BLaER1 treated with 17β-estradiol and CSF1 and Interleukin-3, amounts not matched to agents 10 nM and 100 nM (cell line): ENCODE data around the gene FAM228B.

ENCODE experiments used
- H3K27ac ChIP-seq, 11 experiments: shearing (Covaris generic); formaldehyde crosslinking; 2 replicates each; pipeline ENCODE4 v1.8.1; 2022
- H3K27me3 ChIP-seq, 11 experiments: shearing (Covaris generic); formaldehyde crosslinking; 2 replicates each; pipeline ENCODE4 v1.8.1; 2022
- H3K36me3 ChIP-seq, 11 experiments: shearing (Covaris generic); formaldehyde crosslinking; 2 replicates each; pipeline ENCODE4 v1.8.1; 2022
- H3K4me1 ChIP-seq, 10 experiments: shearing (Covaris generic); formaldehyde crosslinking; 2 replicates each; pipeline ENCODE4 v1.8.1; 2022
- H3K4me2 ChIP-seq, 11 experiments: shearing (Covaris generic); formaldehyde crosslinking; 2 replicates each; pipeline ENCODE4 v1.8.1; 2022
- H3K4me3 ChIP-seq, 10 experiments: shearing (Covaris generic); formaldehyde crosslinking; 2 replicates each; pipeline ENCODE4 v1.8.1; 2022
- H3K9ac ChIP-seq, 11 experiments: shearing (Covaris generic); formaldehyde crosslinking; 2 replicates each; pipeline ENCODE4 v1.8.1; 2022
- H3K9me3 ChIP-seq, 11 experiments: shearing (Covaris generic); formaldehyde crosslinking; replicated peaks in 1 of 11; 2 replicates each; pipeline ENCODE4 v1.8.1; 2022
- H4K20me1 ChIP-seq, 11 experiments: shearing (Covaris generic); formaldehyde crosslinking; 2 replicates each; pipeline ENCODE4 v1.8.1; 2022
- Cebpa-rat ChIP-seq, 11 experiments: shearing (Covaris generic); IDR thresholded peaks; 2 replicates each; pipeline ENCODE4 v1.8.1; 2022

Gene FAM228B

DNA sequence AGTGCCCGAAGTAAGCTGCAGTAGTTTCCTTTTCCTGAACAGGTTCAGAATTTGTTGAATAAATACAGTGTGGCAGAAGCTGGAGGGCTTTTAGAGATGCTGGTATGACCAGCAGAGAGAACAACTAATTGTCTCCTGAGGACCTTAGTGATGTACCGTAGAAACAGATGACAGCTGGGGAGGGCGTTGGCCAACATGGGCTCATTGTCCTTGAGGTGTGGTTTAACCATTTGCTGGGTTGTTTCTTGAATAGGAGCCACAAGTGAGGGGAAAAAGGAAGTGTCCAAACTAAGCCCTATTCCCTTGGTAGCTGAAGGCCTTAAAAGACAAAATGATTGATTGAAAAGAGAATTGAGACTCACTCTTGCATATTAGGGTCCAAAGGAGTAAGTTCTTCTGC is 39.9 kb downstream of the FAM228B start:
- no peak overlapping the region for H3K27ac ChIP-seq
- no peak overlapping the region for H3K9ac ChIP-seq
- no peak for TF ChIP-seq Cebpa-rat (IDR thresholded peaks at IDR 0.05)
- peaks cover 6 to 22% (median 14%) of the 10 kb centered on the region in 11 experiments; a peak in 19 of 22 replicates for H3K9me3 ChIP-seq
- H3K4me1 ChIP-seq = peaks cover 4 to 21% (median 7%) of the 10 kb centered on the region in 10 experiments; a peak in 14 of 20 replicates
- peak overlapping the region in 4 of 11 experiments; percentile 1 to 30 (median 13); a peak in 1 of 22 replicates for H3K4me2 ChIP-seq
- no peaks in the 10 kb centered on the region for H4K20me1 ChIP-seq
- no peaks in the 10 kb centered on the region for H3K27me3 ChIP-seq
- no peak overlapping the region for H3K4me3 ChIP-seq
- peaks cover 0 to 30% (median 4%) of the 10 kb centered on the region in 11 experiments; a peak in 9 of 22 replicates for H3K36me3 ChIP-seq

- no peak overlapping the region for H3K27ac ChIP-seq
- 0 out of 22 replicates have a peak overlapping the region, but pooled peaks of 1 of the 11 experiments have one; percentile 1 for H3K4me2 ChIP-seq
- no peaks in the 10 kb centered on the region for H4K20me1 ChIP-seq
- no peak overlapping the region for H3K4me3 ChIP-seq
- TF ChIP-seq Cebpa-rat (IDR thresholded peaks at IDR 0.05) = no peak
- H3K36me3 ChIP-seq = peaks cover 0 to 30% (median 4%) of the 10 kb centered on the region in 11 experiments; a peak in 9 of 22 replicates
- H3K27me3 ChIP-seq = no peaks in the 10 kb centered on the region
- no peak overlapping the region for H3K9ac ChIP-seq
- H3K4me1 ChIP-seq = peaks cover 4 to 21% (median 7%) of the 10 kb centered on the region in 10 experiments; a peak in 14 of 20 replicates
- H3K9me3 ChIP-seq = peaks cover 6 to 22% (median 14%) of the 10 kb centered on the region in 11 experiments; a peak in 19 of 22 replicates
Observed at GRCh38 chr2:24163601-24164000, 40.3 kb downstream of the FAM228B start.

DNA sequence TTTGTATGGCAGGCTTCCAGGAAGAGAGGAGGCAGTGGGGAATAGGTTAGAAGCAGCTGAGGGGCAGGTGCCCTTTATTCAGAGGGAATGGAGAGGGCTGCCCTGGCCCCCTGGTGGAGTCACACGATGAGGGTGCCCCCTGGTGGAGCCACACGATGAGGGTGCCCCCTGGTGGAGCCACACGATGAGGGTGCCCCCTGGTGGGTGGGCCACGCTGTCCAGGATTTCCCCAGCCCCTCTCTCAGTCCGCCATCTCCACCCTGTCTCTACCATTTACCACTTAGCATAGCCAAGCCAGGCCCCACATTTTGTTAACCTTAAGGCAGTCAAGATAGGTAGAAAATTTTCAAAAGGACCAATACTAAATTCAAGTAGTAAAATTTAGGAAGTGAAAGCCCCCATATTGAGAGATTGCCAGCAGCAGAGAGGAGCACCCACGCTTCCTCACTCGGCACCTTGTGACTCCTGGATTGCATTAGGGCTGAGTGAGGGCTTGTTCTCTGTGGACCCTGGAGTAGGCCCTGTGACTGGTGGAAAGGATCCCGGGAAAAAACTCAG is 41.2 kb downstream of the FAM228B start:
- no peak overlapping the region for H3K9ac ChIP-seq
- peaks cover 6 to 22% (median 14%) of the 10 kb centered on the region in 11 experiments; a peak in 19 of 22 replicates for H3K9me3 ChIP-seq
- H3K4me2 ChIP-seq = peak overlapping the region in 3 of 11 experiments; percentile 35 to 42 (median 37); a peak in 5 of 22 replicates
- no peak overlapping the region for H3K27ac ChIP-seq
- H3K4me3 ChIP-seq = no peak overlapping the region
- H3K27me3 ChIP-seq = no peaks in the 10 kb centered on the region
- peaks cover 0 to 23% (median 4%) of the 10 kb centered on the region in 11 experiments; a peak in 9 of 22 replicates for H3K36me3 ChIP-seq
- H4K20me1 ChIP-seq = no peaks in the 10 kb centered on the region
- TF ChIP-seq Cebpa-rat (IDR thresholded peaks at IDR 0.05) = no peak
- peaks cover 4 to 21% (median 7%) of the 10 kb centered on the region in 10 experiments; a peak in 14 of 20 replicates for H3K4me1 ChIP-seq

DNA sequence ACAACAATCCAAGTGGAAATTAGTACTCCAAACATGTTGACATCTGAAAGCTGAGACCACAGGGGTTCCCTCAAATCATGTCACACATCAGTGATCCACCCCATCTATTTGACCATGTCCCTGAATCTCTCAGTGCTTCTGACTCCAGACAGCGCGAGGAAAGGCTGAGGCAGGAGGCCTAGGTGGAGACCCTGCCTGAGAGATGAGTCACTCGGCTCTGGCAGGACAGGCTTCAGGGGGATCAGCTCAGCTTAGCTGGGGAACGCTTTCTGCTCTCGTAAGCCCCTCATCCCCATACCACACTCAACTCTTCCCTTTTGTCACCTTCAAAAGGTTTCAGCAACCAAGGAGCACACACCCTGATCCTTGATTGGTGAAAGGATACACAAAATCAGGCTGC is 45.8 kb downstream of the FAM228B start:
- Histone ChIP-seq H3K9me3 (peaks cover 0 to 5% (median 0%) of the 10 kb centered on the region in 11 experiments; a peak in 6 of 22 replicates), H3K36me3 (no peaks in the 10 kb centered on the region), H3K4me3 (no peak overlapping the region), H3K27ac (no peak overlapping the region), H4K20me1 (no peaks in the 10 kb centered on the region), H3K9ac (no peak overlapping the region), H3K4me2 (no peak overlapping the region), H3K27me3 (no peaks in the 10 kb centered on the region), H3K4me1 (peaks cover 0 to 12% (median 0%) of the 10 kb centered on the region in 10 experiments; a peak in 7 of 20 replicates)
- no peak for TF ChIP-seq Cebpa-rat (IDR thresholded peaks at IDR 0.05)

GRCh38 chr2:24174851-24175277 is 51.6 kb downstream of the FAM228B start, which contains the start of gene FAM228A:
Gene FAM228A (plus strand): TSS chr2:24175053. CDS start chr2:24175481, 428 bp downstream.
- Histone ChIP-seq H3K36me3 (no peaks in the 10 kb centered on the region), H4K20me1 (no peaks in the 10 kb centered on the region), H3K9me3 (peaks cover 7 to 19% (median 11%) of the 10 kb centered on the region in 11 experiments; a peak in 20 of 22 replicates), H3K27ac (no peak within 1 kb of the TSS), H3K4me3 (no peak within 1 kb of the TSS), H3K4me2 (no peak within 1 kb of the TSS), H3K4me1 (peaks cover 0 to 7% (median 6%) of the 10 kb centered on the region in 10 experiments; a peak in 16 of 20 replicates), H3K27me3 (no peaks in the 10 kb centered on the region), H3K9ac (no peak within 1 kb of the TSS)
- TF ChIP-seq Cebpa-rat (IDR thresholded peaks at IDR 0.05) = no peak

DNA sequence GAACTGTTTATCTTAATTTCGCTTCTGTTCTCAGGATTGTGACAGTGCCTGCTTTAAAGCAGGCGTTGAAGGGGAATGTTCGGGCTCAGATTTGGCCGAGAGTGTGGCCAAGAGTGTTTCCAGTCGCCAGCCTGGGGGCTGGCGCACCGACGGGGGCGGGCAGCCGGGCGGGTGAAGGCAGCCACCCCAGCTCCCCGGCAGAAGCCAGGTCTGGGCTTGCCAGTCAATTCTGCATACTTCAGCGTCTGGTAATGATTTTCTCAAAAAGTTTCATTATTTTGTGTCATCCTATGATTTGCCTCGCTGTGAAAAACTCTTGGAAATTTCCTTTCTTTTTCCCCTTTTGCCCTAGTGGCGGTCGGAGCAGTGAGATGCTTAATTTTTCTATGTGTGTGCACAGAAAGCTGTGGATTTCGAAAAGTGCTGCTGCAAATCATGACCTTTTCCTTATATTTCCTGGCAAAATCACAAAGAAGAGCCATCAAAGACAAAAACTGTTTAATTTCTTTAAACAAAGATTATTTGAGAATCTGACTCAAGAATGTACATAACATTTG is 52.4 kb downstream of the FAM228B start:
- H3K9me3 ChIP-seq = peaks cover 7 to 19% (median 11%) of the 10 kb centered on the region in 11 experiments; a peak in 20 of 22 replicates
- no peaks in the 10 kb centered on the region for H4K20me1 ChIP-seq
- H3K36me3 ChIP-seq = no peaks in the 10 kb centered on the region
- no peak overlapping the region for H3K4me2 ChIP-seq
- H3K4me3 ChIP-seq = no peak overlapping the region
- H3K9ac ChIP-seq = no peak overlapping the region
- TF ChIP-seq Cebpa-rat (IDR thresholded peaks at IDR 0.05) = no peak
- H3K4me1 ChIP-seq = peaks cover 0 to 11% (median 10%) of the 10 kb centered on the region in 10 experiments; a peak in 16 of 20 replicates
- H3K27me3 ChIP-seq = no peaks in the 10 kb centered on the region
- no peak overlapping the region for H3K27ac ChIP-seq

GRCh38 chr2:24176326-24176725 is 53.1 kb downstream of the FAM228B start:
- Histone ChIP-seq H3K4me3 (no peak overlapping the region), H3K36me3 (no peaks in the 10 kb centered on the region), H3K27ac (no peak overlapping the region), H3K4me1 (peaks cover 0 to 11% (median 10%) of the 10 kb centered on the region in 10 experiments; a peak in 16 of 20 replicates), H3K27me3 (no peaks in the 10 kb centered on the region), H3K4me2 (no peak overlapping the region), H3K9ac (no peak overlapping the region), H4K20me1 (no peaks in the 10 kb centered on the region), H3K9me3 (peaks cover 7 to 19% (median 11%) of the 10 kb centered on the region in 11 experiments; a peak in 20 of 22 replicates)
- no peak for TF ChIP-seq Cebpa-rat (IDR thresholded peaks at IDR 0.05)

DNA sequence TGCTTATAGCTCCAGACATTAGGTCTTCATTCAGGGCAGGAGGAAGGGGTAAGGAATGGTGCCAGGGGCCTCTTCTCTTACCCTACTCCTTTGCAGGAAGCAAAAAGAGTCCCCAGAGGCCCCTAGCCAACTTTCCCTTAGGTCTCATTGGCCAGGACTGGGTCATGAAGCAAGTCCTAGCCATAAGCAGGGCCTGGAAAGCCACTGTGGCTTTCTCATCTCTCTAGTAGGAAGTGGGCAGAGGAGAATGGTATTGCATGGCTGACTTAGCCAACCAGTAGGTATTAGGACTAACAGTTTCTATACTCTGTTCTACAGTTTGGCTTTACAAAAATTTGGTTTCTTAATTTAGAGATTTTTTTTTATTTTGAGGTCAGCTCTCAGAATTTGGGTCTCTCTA is 56.4 kb downstream of the FAM228B start:
- Histone ChIP-seq H3K36me3 (no peaks in the 10 kb centered on the region), H4K20me1 (no peaks in the 10 kb centered on the region), H3K9me3 (peaks cover 4 to 8% (median 6%) of the 10 kb centered on the region in 11 experiments; a peak in 20 of 22 replicates), H3K4me1 (peaks cover 10 to 20% (median 17%) of the 10 kb centered on the region in 10 experiments; a peak in 19 of 20 replicates), H3K4me2 (peak overlapping the region in 10 of 11 experiments; percentile 24 to 63 (median 44); a peak in 18 of 22 replicates), H3K27ac (no peak overlapping the region), H3K27me3 (no peaks in the 10 kb centered on the region), H3K4me3 (no peak overlapping the region), H3K9ac (no peak overlapping the region)
- TF ChIP-seq Cebpa-rat (IDR thresholded peaks at IDR 0.05) = 0 out of 22 replicates have a peak, but pooled peaks of 1 of the 11 experiments have one; percentile 7

- H3K4me3 ChIP-seq = no peak overlapping the region
Observed at GRCh38 chr2:24181849-24182248, 58.6 kb downstream of the FAM228B start.

More at GRCh38 chr2:24181849-24182248, 58.6 kb downstream of the FAM228B start:
- Histone ChIP-seq H3K27ac (no peak overlapping the region), H3K4me1 (peaks cover 10 to 20% (median 17%) of the 10 kb centered on the region in 10 experiments; a peak in 19 of 20 replicates), H3K9ac (no peak overlapping the region), H3K27me3 (no peaks in the 10 kb centered on the region), H4K20me1 (no peaks in the 10 kb centered on the region), H3K9me3 (no peaks in the 10 kb centered on the region), H3K4me2 (peak overlapping the region in 7 of 11 experiments; percentile 3 to 54 (median 29); a peak in 8 of 22 replicates), H3K36me3 (no peaks in the 10 kb centered on the region)
- no peak for TF ChIP-seq Cebpa-rat (IDR thresholded peaks at IDR 0.05)
